AG10803 (cell line): ENCODE measurements around the gene ALG9.

Experiments used
- DNase-seq: peaks from one replicate; pipeline ENCODE4 v3.0.0; 2010; ENCODE audit warnings: low read depth
- H3K4me3 ChIP-seq: 2 replicates; pipeline ENCODE4 v1.5.1; 2011; ENCODE audit warnings: mild to moderate bottlenecking, low read length, control low read depth
- CTCF ChIP-seq: conservative IDR thresholded peaks from 2 replicates; pipeline ENCODE4 v1.5.1; 2011; ENCODE audit warnings: mild to moderate bottlenecking, low read length, control low read depth, inconsistent platforms

The ALG9 gene

GRCh38 chr11:111852103-111852502, 19.3 kb downstream of the ALG9 start:
- no peak for DNase-seq
- no peak for TF ChIP-seq CTCF
- H3K4me3 ChIP-seq, result no peak overlapping the region

GRCh38 chr11:111851636-111852035, 19.7 kb downstream of the ALG9 start:
- peak; percentile 37 for DNase-seq
- TF ChIP-seq CTCF, result peak; percentile 66
- H3K4me3 ChIP-seq, result no peak overlapping the region

- no peak for TF ChIP-seq CTCF
- DNase-seq, result no peak
- H3K4me3 ChIP-seq, result no peak overlapping the region
These were observed 20.3 kb downstream of the ALG9 start for GRCh38 chr11:111851067-111851466.

- no peak for TF ChIP-seq CTCF
- H3K4me3 ChIP-seq, result no peak overlapping the region
- no peak for DNase-seq
These were observed 21.8 kb downstream of the ALG9 start for GRCh38 chr11:111849631-111850030.

GRCh38 chr11:111846636-111847035, 24.7 kb downstream of the ALG9 start:
- DNase-seq, result peak; percentile 50
- no peak for TF ChIP-seq CTCF
- no peak overlapping the region for H3K4me3 ChIP-seq

GRCh38 chr11:111846063-111846462, 25.3 kb downstream of the ALG9 start:
- H3K4me3 ChIP-seq, result no peak overlapping the region
- peak; percentile 26 for DNase-seq
- no peak for TF ChIP-seq CTCF

- DNase-seq, result peak; percentile 24
- TF ChIP-seq CTCF, result no peak
- H3K4me3 ChIP-seq, result no peak overlapping the region
These were observed 25.9 kb downstream of the ALG9 start for GRCh38 chr11:111845276-111846028.
